ENCODE results near the gene CTIF. TPM values are rescaled to one million over a fixed set of nuclear protein-coding genes. Genes with fewer than 3 reads are reported as not detected.

CTIF gene
- polyA plus RNA-seq, 3 donors, result 13.9 to 17.0 (median 15.3) TPM

- DNase-seq (ENCODE audit: low read depth in 3 of 3, low spot score in 2 of 3), result no peak
Measured at GRCh38 chr18:48531908-48532307, 6.9 kb upstream of the CTIF start.

- no peak for DNase-seq (ENCODE audit: low read depth in 3 of 3, low spot score in 2 of 3)
Measured at GRCh38 chr18:48533340-48534070, 5.3 kb upstream of the CTIF start.

DNA sequence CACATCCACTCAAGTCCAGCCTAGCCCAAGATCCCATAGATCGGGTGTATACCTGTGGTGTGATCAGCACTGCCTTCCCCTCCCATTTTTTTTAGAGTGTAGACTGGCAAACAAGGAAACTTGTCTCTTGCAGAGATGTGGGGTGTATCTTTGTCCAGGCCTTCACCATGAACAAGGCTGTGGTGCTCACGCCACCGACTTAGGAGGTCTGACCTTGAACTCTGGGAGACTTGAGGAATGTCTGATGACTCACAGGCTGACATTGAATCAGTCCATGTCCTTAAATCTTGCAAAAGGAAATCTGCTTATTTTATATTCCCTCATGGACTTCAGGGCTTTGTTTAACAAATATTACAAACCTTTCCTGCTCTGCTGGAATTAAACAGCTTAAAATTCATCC, 4.5 kb upstream of the CTIF start:
- DNase-seq (ENCODE audit: low read depth in 3 of 3, low spot score in 2 of 3), result no peak

DNA sequence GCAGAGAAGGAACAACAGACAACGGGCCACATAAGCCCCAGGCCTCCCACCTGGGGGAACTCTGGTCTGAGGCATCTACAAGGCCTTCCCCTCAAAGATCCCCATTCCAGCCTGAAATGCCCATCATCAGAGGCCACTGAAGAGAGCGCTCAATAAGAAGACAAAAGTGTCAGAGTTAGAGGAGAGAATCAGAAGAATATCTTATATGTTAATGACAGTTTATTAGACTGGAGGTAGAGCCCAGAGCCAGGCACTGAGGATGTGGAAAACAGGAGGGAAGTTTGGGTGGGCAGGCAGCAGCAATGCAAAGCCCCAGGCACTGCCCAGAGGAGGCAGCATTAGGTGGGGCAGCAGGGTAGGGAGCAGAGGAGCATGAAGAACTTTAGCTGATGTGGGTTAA, 2.9 kb upstream of the CTIF start:
- no peak for DNase-seq (ENCODE audit: low read depth in 3 of 3, low spot score in 2 of 3)

DNA sequence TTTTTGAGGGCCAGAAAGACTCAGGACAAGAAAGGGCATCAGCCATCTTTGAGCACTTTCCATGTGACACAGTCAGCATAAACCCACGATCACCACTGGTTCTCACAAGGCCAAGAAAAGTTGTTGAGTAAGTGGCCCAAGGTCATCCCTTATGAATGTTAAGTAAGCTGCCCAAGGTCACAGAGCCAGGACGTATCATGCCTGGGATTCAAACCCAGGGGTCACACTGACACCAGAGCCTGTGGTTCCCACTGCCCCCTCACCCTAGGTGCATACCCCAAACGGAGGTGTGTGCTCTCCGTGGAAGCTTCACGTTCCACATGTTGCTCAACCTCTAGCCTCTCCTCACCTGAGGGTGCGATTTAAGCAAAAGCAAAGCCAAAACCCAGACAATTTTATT, 2.3 kb upstream of the CTIF start:
- no peak for DNase-seq (ENCODE audit: low read depth in 3 of 3, low spot score in 2 of 3)

DNA sequence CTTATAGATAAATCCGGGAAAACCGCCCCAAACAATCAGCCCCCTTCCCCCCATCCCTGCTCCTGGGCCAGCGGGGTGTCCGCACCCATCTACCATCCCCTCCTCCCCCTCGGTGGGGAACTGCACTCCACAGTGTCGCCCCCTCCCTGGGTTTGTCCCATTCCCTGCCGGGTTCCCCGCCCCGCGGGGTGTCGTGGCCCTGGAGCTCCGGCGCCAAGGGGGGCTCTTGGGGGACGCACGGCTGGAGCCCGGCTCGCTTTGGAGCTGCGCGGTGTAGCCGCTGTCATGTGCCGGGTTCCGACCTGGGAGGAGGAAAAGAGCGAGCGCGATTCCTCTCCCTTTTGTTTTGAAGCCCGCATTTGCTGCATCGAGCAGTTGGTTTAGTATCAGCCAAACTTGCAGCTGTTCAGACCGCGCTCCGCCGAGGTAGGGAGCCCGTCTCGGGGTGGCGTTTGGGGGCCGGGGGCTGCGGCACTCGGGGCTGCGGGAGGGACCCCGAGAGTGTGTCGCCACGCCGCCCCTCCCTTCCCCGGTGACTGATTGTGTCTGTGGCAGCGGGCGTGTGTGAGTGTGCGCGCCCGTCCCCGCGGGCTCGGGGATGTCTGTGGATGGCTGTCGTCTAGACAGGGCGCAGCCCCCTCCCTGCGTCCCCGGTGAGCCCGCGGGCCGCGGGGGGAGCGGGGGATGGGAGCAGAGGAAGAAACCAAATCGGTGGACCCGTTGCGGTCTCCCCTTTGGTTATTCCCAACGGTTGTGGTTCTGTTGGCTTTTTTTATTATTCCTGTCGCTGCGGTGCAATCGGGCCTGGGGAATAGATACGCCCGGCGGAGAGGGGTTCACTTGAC, 797 bp downstream of the CTIF start:
- DNase-seq (ENCODE audit: low read depth in 3 of 3, low spot score in 2 of 3), result peak in 1 of 3 donors; percentile 27

DNA sequence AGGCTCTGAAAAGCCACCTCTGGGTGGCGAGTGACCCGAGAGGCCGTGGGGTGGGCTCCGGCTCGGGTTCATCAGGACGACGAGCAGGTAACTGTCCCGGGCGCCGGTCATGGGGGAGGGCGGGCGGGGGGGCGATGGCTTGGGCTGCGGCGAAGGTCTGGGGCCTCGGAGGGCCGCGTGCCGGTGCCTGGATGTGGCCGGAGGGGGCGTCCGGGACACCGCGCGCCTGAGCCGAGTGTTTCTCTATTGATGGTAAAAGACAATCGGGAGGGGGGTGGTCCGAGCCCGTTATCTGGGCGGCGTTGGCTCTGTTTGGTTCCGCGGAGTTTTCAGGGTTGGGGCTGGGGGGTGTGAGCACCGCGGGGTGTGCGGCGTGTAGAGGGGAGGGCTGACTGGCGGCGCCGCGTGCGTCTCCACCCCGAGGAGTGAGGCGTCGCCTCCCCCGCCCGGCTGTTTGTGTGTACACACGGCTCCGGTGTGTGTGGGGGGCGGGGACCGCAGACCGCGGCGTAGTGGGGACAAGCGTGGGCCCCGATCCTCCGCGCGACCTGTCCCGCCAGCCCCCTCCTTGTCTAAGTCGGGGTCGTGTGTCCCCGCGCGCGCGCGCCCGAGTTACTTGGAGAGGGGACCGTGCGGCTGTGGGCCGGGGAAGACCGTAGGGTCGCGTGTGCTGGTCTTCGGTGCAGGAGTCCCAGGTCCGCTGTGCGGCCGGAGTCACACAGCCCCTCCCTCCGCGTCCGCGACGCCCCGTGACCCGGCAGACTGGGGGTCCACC, 1.6 kb downstream of the CTIF start:
- DNase-seq (ENCODE audit: low read depth in 3 of 3, low spot score in 2 of 3), result peak in 1 of 3 donors; percentile 23

DNA sequence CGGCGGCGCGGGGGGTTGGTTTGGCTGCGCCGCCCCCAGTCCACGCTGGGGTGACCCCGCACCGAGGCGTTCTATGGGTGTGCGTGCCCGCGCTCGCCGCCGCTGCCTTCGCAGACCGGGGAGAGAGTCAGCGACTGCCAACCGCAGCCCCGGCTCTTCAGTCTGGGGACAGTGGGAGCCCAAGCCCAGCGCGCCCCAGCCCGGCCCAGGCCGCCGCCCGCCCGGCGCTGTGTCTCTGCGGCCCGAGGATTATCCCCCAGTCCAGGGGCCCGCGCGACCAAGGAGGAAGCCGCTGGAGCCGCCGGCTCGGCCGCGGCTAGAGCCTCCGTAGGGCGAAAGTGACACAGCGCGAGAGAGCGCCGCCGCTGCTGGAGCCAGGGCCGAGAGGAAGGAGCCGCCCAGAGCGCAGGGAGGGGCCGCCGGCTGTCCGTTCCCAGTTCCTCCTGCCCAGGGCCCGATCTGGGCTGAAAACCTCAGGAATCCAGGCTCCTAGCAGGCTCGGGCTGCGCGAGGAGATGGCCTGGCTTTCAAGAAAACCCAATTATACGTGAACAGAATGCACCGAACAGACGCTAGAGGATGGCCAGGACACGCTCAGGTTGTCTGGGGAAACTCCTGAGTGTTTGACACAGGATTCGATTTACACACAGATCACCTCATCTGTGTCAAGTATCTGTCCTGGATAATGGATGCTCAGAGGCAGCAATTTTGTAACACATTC, 2.4 kb downstream of the CTIF start:
- peak in 2 of 3 donors; percentile 32 to 44 for DNase-seq (ENCODE audit: low read depth in 3 of 3, low spot score in 2 of 3)

DNA sequence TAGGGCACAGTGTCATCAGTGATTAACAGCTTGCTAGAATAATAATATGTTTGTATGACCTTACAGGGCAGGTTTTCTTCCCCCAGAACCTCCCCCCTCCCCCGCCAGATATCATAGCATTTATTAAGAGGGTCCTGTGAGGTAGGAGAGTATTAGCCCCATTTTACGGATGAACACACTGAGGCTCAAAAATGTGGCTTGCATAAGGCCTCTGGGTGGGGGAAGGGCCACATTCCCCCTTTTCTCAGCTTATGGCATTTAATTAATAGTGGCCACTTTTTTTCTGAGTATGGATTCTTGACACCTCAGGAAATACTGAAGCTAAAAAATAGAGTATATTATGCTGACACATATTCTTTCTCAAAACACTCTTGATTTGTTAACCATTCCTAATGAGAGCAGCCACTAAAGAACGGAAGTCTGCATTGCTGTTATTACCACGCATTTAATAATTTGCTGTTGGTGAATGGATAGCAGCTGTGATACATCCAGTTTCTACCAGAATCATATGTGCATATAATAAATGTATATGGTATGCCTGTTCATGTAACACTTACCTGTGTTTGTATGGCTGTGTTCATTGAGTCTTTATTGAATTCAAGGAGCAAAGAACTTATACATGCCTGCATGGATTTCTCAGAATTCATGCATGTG, 3.0 kb downstream of the CTIF start:
- DNase-seq (ENCODE audit: low read depth in 3 of 3, low spot score in 2 of 3), result no peak

GRCh38 chr18:48542513-48543181, 3.8 kb downstream of the CTIF start:
- no peak for DNase-seq (ENCODE audit: low read depth in 3 of 3, low spot score in 2 of 3)

GRCh38 chr18:48543228-48543627, 4.4 kb downstream of the CTIF start:
- no peak for DNase-seq (ENCODE audit: low read depth in 3 of 3, low spot score in 2 of 3)

DNA sequence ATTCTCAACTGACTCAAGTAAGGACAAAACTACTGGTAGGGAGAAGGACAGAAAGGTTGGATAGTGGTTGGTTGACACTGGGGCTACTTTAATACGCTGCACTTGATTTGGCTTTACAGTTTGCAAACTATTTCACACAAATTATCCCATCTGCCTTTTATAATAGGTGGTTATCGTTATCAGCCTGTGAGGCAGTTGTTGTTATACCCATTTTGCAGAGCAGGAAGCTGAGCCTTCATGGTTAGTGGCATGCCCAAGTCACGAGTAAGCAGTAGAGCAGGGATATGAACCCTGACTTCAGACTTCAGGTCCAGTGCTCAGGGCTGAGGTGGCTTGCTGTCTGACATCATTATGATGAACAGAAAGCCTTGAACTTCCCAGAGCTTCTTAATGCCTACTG, 5.3 kb downstream of the CTIF start:
- DNase-seq (ENCODE audit: low read depth in 3 of 3, low spot score in 2 of 3), result no peak

GRCh38 chr18:48544661-48545415, 6.0 kb downstream of the CTIF start:
- no peak for DNase-seq (ENCODE audit: low read depth in 3 of 3, low spot score in 2 of 3)

DNA sequence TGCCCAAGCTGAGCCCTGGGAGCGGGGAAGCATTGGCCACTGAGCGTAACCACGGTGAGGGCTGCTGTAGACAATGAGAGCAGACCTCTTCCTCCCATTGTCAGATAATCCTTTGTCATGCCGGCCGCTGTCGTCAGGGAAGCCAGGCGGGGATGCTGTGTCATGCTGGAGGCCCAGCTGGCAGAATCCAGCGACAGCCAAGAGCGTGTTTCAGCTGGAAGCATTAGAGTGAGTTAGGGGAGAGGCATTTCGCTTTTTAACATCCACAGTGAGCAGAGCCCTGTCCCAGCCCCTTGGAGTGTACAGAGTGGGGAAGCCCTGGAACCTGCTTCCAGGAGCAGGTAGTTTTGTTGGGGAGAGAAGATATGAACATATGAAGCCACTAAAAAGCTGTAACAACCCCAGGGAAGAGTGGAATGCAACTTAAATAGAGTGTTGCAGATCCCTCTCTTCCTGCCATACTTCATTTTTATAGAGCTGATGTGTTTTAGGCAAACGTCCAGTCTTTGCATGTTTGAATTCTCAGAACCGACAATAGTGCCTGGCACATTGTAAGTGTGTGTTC, 7.0 kb downstream of the CTIF start:
- peak in 1 of 3 donors; percentile 48 for DNase-seq (ENCODE audit: low read depth in 3 of 3, low spot score in 2 of 3)

DNA sequence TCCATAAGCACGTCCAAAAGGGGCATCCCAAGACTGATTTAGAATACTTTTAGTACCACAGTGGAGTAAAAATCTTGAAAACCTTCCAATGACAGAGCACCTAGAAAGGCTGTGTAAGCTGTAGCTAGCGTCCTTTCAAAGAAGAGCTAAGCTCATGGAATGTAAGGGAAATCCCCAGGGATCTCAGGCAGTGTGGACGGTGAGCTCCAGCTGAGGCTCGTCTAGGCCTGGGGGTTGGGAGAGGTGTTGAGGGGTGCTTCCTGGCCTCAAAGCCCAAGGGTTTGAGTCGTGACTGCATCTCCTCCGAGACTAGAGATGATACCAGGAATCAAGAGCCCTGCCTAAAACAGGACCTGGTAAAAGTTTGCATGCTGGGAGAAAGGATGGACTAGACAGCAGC, 7.6 kb downstream of the CTIF start:
- no peak for DNase-seq (ENCODE audit: low read depth in 3 of 3, low spot score in 2 of 3)

DNA sequence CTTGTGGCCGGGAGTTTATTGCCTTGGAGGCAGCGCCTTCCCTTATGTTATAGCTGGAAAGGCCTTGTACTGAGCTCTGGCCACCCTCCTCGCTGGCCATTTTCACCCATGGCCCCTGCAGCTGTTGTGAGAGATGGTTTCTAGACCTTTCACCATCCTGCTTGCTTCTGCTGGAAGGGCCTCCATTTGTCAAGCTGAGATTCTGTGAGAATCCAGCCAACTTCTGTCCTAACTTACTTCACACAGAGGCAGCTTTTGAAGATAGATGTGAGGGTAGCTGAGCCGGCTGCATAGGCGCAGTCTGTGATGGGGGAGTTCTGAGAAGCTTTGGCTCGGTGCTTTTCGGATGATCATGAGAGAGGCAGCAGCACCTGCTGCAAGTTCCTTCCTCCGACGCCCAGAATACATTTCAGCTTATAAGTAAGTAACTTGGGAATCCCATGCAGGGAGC, 8.7 kb downstream of the CTIF start:
- DNase-seq (ENCODE audit: low read depth in 3 of 3, low spot score in 2 of 3), result peak in 1 of 3 donors; percentile 29

DNA sequence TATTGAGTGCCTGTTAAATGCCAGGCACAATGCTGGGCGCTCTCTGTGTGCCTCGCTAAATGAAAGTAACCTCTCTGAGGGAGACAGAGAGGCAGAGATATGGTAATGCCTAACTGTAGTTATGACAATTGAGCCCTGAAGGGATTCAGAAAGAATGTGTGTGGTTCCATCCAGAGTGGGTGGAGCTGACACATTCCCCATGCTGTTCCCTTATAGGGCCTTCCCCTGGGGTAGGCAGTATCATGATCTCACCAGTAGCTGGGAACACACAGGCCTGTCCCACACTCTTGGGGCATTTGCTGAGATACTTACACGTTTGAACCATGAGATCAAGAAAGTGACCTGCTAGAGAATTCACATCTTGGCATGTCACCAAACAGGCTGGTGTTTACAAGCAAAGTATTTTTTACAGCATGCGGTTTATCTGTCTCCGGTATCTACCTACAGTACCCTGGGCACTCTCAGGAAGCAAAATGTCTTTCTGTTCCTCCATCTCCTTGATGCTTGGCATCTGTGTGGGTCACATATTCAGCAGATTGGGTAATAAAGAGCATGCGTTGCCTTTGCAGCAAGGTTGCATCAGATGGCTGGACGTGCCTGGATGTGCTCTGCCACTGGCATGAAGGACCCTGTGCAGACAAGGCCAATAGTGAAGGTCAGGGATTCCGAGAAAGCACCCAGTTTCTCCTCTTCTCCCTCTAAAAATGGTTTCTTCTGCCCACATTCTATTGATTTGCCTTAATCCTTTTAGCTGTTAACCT, 9.4 kb downstream of the CTIF start:
- no peak for DNase-seq (ENCODE audit: low read depth in 3 of 3, low spot score in 2 of 3)

DNA sequence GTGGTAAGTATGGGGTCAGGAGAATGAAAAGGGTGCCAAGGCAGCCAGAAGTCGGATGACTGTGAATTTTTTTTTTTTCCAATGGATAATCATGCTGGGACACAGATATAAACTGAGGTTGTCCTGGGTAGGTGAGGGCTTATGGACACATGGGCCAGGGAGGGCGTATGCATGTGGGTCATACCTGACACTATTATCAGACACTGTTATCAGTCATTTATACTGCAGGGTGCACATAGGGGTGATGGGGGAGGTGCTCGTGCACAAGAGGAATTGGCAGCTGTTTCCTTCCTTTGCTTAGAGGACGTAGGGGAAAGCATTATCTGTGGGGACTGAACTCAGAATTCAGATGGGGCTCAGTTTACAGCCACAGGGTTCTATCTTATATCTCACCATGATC, 10.1 kb downstream of the CTIF start:
- DNase-seq (ENCODE audit: low read depth in 3 of 3, low spot score in 2 of 3), result no peak
